IPS-20b (cell line): ENCODE results near the gene MRPL40.

Source experiments
- H3K27ac ChIP-seq: one replicate; pipeline ENCODE4 v1.5.1; 2013; ENCODE audit warnings: low read length
- H3K27me3 ChIP-seq: 2 replicates; pipeline ENCODE4 v1.6.1; 2013; ENCODE audit warnings: mild to moderate bottlenecking, low read length, inconsistent platforms; ENCODE audit not compliant: insufficient read depth
- H3K36me3 ChIP-seq: 2 replicates; pipeline ENCODE4 v1.6.1; 2013; ENCODE audit warnings: low read depth, mild to moderate bottlenecking, inconsistent platforms, low read length, moderate library complexity; ENCODE audit not compliant: insufficient read depth
- H3K4me1 ChIP-seq: 2 replicates; pipeline ENCODE4 v1.6.1; 2013; ENCODE audit warnings: mild to moderate bottlenecking, control low read depth, inconsistent platforms, low read length, moderate library complexity; ENCODE audit not compliant: insufficient read depth
- H3K4me3 ChIP-seq: 2 replicates; pipeline ENCODE4 v1.5.1; 2013; ENCODE audit warnings: mild to moderate bottlenecking, low read length, inconsistent platforms
- H3K9ac ChIP-seq: 2 replicates; pipeline ENCODE4 v1.6.1; 2013; ENCODE audit warnings: low read depth, mild to moderate bottlenecking, inconsistent platforms, low read length, moderate library complexity
- H3K9me3 ChIP-seq: 2 replicates; pipeline ENCODE4 v1.6.1; 2013; ENCODE audit warnings: mild to moderate bottlenecking, low read depth, low read length, inconsistent platforms; ENCODE audit not compliant: insufficient read depth

MRPL40 gene

DNA sequence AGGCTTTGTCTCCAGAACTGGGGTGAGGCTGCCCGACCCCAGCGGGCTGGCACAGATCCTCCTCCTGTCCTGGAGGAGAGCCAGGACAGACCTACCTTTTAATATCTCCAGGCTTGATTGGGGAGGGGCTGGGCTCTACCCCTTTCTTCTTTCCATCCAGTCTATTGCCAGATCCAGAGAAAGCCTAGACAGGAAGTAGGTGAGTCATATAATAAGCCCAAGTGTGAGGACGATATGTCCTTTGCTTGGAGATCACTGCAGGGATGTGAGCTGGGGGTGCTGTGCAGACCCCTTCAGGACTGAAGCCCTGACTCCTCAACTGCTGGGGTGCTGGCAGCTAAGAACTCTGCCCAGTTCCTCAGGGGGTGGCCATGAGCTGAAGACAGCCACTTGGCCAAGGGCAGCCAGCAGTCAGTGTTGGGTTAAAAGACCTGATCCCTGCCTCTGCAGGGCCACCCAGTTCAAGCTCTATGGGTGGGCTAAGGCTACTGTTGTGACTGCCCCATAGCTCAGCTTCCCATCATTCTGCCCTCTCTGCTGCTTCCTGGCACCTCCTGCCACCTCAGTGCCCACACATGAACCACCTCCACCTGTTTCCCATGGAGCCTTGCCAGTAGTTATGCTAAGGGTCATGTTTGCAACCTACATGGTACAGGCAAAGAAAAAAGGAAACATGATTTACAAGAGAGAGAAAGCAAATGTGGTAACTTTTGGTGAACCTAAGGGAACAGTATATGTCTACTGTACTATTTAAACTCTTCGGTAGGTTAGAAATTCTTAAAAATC, 23.4 kb downstream of the MRPL40 start:
- Histone ChIP-seq H3K9ac (no peak overlapping the region), H3K4me3 (no peak overlapping the region), H3K27ac (no peak overlapping the region), H3K9me3 (no peaks in the 10 kb centered on the region), H3K36me3 (peaks cover 85% of the 10 kb centered on the region), H3K27me3 (no peaks in the 10 kb centered on the region), H3K4me1 (no peaks in the 10 kb centered on the region)

DNA sequence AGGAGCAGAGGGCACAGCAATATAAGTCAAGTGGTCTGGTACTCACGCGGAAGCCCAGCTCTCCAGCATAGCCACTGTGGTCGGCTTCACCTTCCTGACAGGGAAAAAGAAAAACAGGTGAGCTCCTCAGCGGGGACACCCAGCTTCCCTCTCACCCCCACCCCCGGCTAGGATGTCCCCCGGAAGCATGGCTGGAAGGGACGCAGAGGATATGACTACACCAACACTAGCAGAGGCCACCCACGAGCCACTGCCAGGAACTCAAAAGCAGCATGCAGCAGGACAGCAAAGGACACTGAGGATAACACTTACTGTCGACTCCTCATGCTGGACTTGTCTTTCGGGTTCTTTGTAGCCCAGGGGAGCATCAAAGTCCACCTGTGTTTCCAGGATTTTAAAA, 24.2 kb downstream of the MRPL40 start:
- no peaks in the 10 kb centered on the region for H3K9me3 ChIP-seq
- H3K27ac ChIP-seq = no peak overlapping the region
- H3K4me3 ChIP-seq = no peak overlapping the region
- no peaks in the 10 kb centered on the region for H3K4me1 ChIP-seq
- peaks cover 85% of the 10 kb centered on the region for H3K36me3 ChIP-seq
- no peaks in the 10 kb centered on the region for H3K27me3 ChIP-seq
- H3K9ac ChIP-seq = no peak overlapping the region

DNA sequence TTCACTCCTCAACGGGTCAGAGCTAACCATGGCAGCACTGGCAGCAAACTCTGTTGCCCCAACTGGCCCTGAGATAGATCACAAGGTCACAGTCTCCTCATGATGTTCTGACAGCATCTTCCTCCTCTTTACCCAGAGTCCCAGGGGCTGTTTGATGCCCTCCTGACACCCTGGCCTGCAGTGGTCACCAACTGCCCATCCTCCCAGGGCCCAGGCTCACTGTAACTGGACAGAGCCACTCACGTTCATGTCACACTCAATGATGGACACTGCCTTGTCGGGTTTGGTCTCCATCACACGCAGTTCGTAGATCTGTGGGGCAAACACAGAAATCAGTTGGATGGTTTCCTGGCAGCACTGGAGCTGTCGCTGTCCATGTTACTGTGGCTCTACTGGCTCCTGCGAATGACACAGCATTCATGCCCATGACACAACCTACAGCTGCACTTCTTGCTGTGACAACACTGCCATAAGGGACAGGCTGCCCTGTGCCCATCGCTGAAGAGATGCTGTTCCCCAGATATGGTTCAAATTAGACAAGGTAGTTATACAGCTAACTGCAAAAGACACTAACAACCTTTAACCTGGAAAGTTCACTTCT, 25.6 kb downstream of the MRPL40 start:
- H3K36me3 ChIP-seq = peaks cover 77% of the 10 kb centered on the region
- H3K4me1 ChIP-seq = no peaks in the 10 kb centered on the region
- no peak overlapping the region for H3K9ac ChIP-seq
- H3K27ac ChIP-seq = no peak overlapping the region
- H3K4me3 ChIP-seq = no peak overlapping the region
- no peaks in the 10 kb centered on the region for H3K9me3 ChIP-seq
- no peaks in the 10 kb centered on the region for H3K27me3 ChIP-seq

DNA sequence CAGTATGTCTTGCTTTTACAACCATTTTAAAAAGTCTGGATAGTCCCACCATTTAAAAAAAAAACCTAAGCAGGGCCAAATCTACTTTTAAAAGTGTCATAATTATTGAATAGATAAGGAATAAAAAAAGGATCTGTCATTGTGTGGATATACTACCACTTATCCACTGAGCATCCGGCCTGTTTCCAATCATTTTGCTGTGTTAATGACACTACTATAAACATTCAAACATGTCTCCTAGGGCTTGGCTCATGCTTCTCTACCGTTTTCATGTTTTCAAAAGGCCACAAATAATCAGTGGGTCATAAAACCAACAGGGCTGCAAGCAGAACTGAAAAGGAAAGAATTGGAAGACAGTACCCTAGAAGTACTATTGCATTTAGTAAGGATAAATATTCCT, 27.7 kb downstream of the MRPL40 start:
- Histone ChIP-seq H3K27me3 (no peaks in the 10 kb centered on the region), H3K27ac (no peak overlapping the region), H3K36me3 (peaks cover 77% of the 10 kb centered on the region), H3K4me1 (no peaks in the 10 kb centered on the region), H3K9ac (no peak overlapping the region), H3K4me3 (no peak overlapping the region), H3K9me3 (no peaks in the 10 kb centered on the region)

DNA sequence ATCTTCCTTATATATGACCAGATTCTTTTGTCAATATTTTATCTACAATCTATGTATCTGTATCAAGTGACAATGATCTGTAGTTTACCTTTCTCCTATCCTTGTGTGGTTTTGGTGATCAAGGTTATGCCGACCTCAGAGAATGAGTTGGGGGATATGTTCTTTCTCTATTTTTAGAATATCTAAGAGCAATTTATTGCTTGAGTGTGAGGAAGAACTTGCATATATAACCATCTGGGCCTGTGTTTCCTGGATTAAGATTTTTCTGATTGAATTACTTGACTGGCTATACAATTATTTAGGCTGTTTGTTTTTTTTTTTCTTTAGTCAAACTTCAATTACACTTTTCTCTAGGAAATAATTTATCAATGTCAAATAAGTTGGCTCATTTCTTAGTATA, 29.2 kb downstream of the MRPL40 start:
- H3K9me3 ChIP-seq = no peaks in the 10 kb centered on the region
- peaks cover 77% of the 10 kb centered on the region for H3K36me3 ChIP-seq
- H3K4me3 ChIP-seq = no peak overlapping the region
- H3K4me1 ChIP-seq = no peaks in the 10 kb centered on the region
- H3K27ac ChIP-seq = no peak overlapping the region
- no peak overlapping the region for H3K9ac ChIP-seq
- H3K27me3 ChIP-seq = no peaks in the 10 kb centered on the region

DNA sequence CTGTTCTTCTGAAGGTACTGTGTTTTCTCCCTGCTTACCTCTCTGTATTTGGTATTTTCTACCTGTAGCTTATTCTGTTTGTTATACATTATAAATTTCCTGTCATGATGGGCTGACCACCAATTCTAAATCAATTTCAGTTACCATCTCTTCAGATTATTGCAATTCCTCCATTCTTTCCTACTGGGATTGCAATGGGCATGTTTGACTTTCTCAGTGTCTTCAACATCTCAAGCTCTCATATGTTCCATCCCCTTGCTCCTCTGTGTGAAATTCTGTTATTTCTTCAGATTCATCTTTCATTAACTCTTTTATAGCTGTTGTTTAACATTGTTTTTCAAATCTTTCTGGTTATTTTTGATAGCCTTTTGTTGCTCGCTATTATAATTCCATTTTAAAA, 30.7 kb downstream of the MRPL40 start:
- Histone ChIP-seq H3K4me1 (no peaks in the 10 kb centered on the region), H3K4me3 (no peak overlapping the region), H3K27ac (no peak overlapping the region), H3K9me3 (no peaks in the 10 kb centered on the region), H3K27me3 (no peaks in the 10 kb centered on the region), H3K36me3 (peaks cover 79% of the 10 kb centered on the region), H3K9ac (no peak overlapping the region)

DNA sequence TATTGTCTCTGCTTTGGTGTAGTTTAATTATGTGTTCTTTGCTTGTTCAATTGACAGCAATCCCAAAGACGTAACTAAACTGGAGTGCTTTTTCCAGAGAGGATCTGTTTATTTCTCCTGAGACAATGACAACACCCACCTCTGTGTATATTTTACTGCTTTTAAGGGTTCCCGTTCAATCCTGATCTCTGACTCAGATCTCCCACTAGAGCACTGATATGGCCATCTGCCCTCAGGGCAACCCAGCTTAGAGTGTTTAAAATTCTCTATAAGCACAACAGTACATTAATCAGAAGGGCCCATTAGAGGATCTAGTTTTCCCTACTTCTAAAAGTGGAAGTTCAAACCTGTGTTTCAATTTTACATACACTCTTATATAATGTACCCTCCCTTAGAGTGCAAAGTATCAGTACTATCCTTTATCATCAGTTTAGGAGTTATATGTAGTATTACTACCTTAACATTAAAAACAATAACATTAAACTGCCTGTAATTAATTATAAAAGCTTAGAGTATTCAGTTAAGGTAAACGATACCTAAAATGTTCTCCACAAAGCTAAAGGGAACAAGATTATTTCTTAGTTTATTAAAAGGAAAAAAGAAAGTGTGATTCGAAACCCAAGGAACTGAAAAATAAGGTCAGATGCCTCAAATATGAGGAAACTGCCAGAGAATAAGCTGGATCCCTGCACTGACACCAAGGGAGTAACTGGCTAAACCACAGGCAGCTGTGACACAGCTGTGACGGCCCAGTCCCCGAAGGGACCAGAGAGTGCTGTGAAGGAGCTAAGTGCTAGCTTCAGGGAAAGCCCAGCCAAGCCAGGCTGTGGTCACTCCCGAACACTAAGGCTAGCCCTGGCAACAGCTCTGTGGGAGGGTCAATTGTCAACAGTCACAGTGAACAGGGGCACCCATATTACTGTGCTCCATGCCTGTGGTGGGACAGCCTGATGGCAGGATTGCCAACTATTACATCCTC, 31.4 kb downstream of the MRPL40 start:
- no peaks in the 10 kb centered on the region for H3K4me1 ChIP-seq
- H3K9ac ChIP-seq = no peak overlapping the region
- peaks cover 84% of the 10 kb centered on the region for H3K36me3 ChIP-seq
- no peak overlapping the region for H3K4me3 ChIP-seq
- no peaks in the 10 kb centered on the region for H3K9me3 ChIP-seq
- H3K27ac ChIP-seq = no peak overlapping the region
- H3K27me3 ChIP-seq = no peaks in the 10 kb centered on the region

DNA sequence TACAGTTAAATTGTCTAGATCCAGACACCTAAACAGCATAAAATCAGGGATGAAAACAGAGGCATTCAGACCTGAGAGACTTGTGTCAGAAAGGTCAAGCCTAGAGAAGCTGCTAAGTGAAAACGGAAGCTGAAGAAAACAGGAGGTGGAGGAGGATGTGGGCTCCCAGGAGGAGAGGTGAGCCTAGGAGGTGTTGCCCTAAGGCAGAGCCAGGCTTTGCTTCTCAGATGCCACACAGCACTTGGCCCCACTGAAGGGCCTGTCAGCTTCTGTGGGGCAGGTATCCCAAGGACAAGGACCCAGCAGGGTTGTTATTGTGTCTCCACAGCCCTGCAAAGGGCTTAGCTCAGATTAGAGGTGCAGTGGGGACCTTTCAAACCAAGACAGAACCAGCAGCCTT, 32.2 kb downstream of the MRPL40 start:
- no peaks in the 10 kb centered on the region for H3K27me3 ChIP-seq
- H3K9me3 ChIP-seq = no peaks in the 10 kb centered on the region
- no peak overlapping the region for H3K9ac ChIP-seq
- no peak overlapping the region for H3K27ac ChIP-seq
- H3K4me1 ChIP-seq = no peaks in the 10 kb centered on the region
- H3K36me3 ChIP-seq = peaks cover 85% of the 10 kb centered on the region
- no peak overlapping the region for H3K4me3 ChIP-seq

DNA sequence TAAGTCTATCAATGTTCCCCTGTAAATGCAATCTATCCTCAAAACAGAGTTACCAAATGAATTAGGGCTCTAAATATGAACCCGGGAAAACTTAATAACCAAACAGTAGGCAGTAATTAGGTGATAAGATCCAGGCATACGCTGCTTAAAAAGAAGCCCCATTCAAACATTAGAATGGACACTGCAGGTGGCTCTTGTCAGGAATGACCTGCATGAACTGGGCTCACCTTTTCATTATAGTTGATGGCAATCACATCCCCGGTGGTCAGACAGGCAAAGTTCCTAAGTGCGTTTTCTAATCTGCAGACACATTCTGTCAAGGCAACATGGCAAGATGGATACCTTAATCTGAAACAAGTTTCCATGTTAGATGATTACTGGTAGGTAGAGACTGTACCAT, 32.6 kb downstream of the MRPL40 start:
- H3K9ac ChIP-seq = no peak overlapping the region
- no peak overlapping the region for H3K4me3 ChIP-seq
- H3K9me3 ChIP-seq = no peaks in the 10 kb centered on the region
- peaks cover 89% of the 10 kb centered on the region for H3K36me3 ChIP-seq
- H3K27me3 ChIP-seq = no peaks in the 10 kb centered on the region
- H3K4me1 ChIP-seq = no peaks in the 10 kb centered on the region
- no peak overlapping the region for H3K27ac ChIP-seq

DNA sequence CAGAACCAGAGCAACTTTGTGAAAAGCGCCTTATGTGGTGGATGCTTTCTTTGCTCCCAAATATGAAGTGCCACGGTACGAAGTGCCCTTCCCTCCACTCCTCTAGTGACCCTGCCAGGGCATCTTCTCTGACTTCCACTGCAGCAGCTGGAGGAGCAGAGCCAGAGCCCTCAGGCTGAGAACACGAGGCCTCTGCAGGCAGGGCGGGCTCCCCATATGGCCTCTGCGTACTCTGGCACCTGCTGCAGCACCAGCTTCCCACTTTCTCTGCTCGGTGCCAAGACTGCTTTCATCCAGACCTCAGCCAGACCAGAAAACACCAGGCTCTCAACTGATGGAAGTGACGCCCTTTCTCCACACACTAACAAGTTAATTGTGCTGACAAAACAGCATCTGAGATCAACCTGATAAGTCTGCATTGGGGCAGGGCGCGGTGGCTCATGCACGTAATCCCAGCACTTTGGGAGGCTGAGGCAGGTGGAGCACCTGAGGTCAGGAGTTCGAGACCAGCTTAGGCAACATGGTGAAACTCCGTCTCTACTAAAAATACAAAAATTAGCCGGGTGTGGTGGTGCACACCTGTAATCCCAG, 33.9 kb downstream of the MRPL40 start:
- Histone ChIP-seq H3K9me3 (no peaks in the 10 kb centered on the region), H3K36me3 (peaks cover 93% of the 10 kb centered on the region), H3K4me1 (no peaks in the 10 kb centered on the region), H3K9ac (no peak overlapping the region), H3K4me3 (no peak overlapping the region), H3K27me3 (no peaks in the 10 kb centered on the region), H3K27ac (no peak overlapping the region)

DNA sequence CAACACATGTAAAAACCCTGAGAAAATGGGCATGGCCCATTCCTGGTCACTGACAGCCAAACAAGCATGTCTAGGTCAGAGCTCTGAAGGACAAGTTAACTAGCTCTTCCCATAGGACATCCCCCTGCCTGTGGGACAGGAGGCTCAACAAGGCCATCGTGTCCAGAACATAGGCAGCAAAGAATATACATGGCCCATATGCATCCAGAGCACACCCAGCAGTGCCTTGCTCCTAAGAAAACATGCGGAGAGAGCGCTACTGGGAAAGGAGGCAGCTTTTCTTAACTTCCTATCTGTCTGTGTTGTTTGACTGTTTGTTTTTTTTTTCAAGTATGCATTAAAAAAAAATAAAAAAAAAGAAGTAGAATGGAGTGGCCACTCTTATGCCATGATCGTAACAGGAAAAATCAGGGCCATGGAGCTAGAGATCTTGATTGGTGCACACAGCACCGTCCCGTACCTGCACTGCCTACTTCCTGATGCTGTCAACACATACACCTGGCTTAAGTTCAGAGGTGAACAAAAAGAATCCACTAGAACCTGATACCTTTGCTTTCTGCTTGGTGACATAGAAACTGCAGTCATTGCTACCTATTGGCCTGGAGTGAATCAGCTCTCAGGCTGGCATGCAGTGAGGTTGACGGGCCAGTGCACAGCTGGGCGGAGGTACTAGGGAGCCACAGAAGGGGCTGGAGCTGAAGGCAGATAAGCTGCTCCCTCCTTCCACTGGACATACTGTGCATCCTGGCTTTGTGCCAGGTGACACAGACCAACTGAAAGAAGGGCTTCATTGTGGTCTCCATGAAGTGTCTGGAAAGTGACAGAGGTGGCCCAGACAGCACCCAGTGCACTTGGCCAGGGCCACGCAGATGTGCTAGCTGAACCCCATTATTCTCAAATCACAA, 34.8 kb downstream of the MRPL40 start:
- Histone ChIP-seq H3K36me3 (peaks cover 94% of the 10 kb centered on the region), H3K4me1 (no peaks in the 10 kb centered on the region), H3K4me3 (no peak overlapping the region), H3K9ac (no peak overlapping the region), H3K9me3 (no peaks in the 10 kb centered on the region), H3K27ac (no peak overlapping the region), H3K27me3 (no peaks in the 10 kb centered on the region)
